GM21367 (cell line): Measurements from ENCODE around the gene PHACTR1.
"Not testable (repeated sequence)": the region's sequence is repeated elsewhere in the genome, so short reads cannot be mapped to it uniquely, and the experiment has no call there.

ENCODE experiments used
- ATAC-seq: cut with Tn5 transposase; IDR thresholded peaks from one replicate; pipeline ENCODE4 v1.9.1; 2021; ENCODE audit not compliant: unreplicated experiment

The PHACTR1 gene

GRCh38 chr6:12716298-12716916 lies at the start of gene PHACTR1:
TSS of gene PHACTR1 (plus strand) at chr6:12716767.
- no peak for ATAC-seq

- ATAC-seq, result no peak
Measured at GRCh38 chr6:12666886-12667285, 49.7 kb upstream of the PHACTR1 start.

- ATAC-seq, result no peak
Measured at GRCh38 chr6:12675931-12676330, 40.6 kb upstream of the PHACTR1 start.

- no peak for ATAC-seq
Measured at GRCh38 chr6:12679341-12679740, 37.2 kb upstream of the PHACTR1 start.

GRCh38 chr6:12693122-12693521 lies 23.4 kb upstream of the PHACTR1 start:
- no peak for ATAC-seq

GRCh38 chr6:12698298-12698697 lies 18.3 kb upstream of the PHACTR1 start:
- ATAC-seq, result no peak

GRCh38 chr6:12704946-12705345 lies 11.6 kb upstream of the PHACTR1 start:
- ATAC-seq, result no peak

GRCh38 chr6:12709116-12709515 lies 7.5 kb upstream of the PHACTR1 start:
- ATAC-seq, result no peak

- no peak for ATAC-seq
Measured at GRCh38 chr6:12709556-12710232, 6.9 kb upstream of the PHACTR1 start.

- ATAC-seq, result no peak
Measured at GRCh38 chr6:12710921-12711320, 5.6 kb upstream of the PHACTR1 start.

- no peak for ATAC-seq
Measured at GRCh38 chr6:12714022-12714421, 2.5 kb upstream of the PHACTR1 start.

GRCh38 chr6:12715437-12715836 lies 1.1 kb upstream of the PHACTR1 start:
- no peak for ATAC-seq

- no peak for ATAC-seq
Measured at GRCh38 chr6:12717356-12717755, 789 bp downstream of the PHACTR1 start.

GRCh38 chr6:12718015-12718414 lies 1.4 kb downstream of the PHACTR1 start:
- ATAC-seq, result no peak

GRCh38 chr6:12719017-12719416 lies 2.5 kb downstream of the PHACTR1 start:
- no peak for ATAC-seq

- no peak for ATAC-seq
Measured at GRCh38 chr6:12720310-12720709, 3.7 kb downstream of the PHACTR1 start.

- no peak for ATAC-seq
Measured at GRCh38 chr6:12725263-12725662, 8.7 kb downstream of the PHACTR1 start.

- ATAC-seq, result no peak
Measured at GRCh38 chr6:12729467-12729866, 12.9 kb downstream of the PHACTR1 start.

GRCh38 chr6:12730809-12731208 lies 14.2 kb downstream of the PHACTR1 start:
- not testable (repeated sequence) for ATAC-seq

GRCh38 chr6:12733876-12734275 lies 17.3 kb downstream of the PHACTR1 start:
- ATAC-seq, result no peak

- ATAC-seq, result no peak
Measured at GRCh38 chr6:12735786-12736185, 19.2 kb downstream of the PHACTR1 start.

GRCh38 chr6:12748411-12748810 lies 31.8 kb downstream of the PHACTR1 start:
- no peak for ATAC-seq
